Measurements from ENCODE around the gene NBEA.
"Not testable (repeated sequence)": the region's sequence is repeated elsewhere in the genome, so short reads cannot be mapped to it uniquely, and the experiment has no call there.

NBEA gene, protein sequence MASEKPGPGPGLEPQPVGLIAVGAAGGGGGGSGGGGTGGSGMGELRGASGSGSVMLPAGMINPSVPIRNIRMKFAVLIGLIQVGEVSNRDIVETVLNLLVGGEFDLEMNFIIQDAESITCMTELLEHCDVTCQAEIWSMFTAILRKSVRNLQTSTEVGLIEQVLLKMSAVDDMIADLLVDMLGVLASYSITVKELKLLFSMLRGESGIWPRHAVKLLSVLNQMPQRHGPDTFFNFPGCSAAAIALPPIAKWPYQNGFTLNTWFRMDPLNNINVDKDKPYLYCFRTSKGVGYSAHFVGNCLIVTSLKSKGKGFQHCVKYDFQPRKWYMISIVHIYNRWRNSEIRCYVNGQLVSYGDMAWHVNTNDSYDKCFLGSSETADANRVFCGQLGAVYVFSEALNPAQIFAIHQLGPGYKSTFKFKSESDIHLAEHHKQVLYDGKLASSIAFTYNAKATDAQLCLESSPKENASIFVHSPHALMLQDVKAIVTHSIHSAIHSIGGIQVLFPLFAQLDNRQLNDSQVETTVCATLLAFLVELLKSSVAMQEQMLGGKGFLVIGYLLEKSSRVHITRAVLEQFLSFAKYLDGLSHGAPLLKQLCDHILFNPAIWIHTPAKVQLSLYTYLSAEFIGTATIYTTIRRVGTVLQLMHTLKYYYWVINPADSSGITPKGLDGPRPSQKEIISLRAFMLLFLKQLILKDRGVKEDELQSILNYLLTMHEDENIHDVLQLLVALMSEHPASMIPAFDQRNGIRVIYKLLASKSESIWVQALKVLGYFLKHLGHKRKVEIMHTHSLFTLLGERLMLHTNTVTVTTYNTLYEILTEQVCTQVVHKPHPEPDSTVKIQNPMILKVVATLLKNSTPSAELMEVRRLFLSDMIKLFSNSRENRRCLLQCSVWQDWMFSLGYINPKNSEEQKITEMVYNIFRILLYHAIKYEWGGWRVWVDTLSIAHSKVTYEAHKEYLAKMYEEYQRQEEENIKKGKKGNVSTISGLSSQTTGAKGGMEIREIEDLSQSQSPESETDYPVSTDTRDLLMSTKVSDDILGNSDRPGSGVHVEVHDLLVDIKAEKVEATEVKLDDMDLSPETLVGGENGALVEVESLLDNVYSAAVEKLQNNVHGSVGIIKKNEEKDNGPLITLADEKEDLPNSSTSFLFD (N-terminal part only)

DNA sequence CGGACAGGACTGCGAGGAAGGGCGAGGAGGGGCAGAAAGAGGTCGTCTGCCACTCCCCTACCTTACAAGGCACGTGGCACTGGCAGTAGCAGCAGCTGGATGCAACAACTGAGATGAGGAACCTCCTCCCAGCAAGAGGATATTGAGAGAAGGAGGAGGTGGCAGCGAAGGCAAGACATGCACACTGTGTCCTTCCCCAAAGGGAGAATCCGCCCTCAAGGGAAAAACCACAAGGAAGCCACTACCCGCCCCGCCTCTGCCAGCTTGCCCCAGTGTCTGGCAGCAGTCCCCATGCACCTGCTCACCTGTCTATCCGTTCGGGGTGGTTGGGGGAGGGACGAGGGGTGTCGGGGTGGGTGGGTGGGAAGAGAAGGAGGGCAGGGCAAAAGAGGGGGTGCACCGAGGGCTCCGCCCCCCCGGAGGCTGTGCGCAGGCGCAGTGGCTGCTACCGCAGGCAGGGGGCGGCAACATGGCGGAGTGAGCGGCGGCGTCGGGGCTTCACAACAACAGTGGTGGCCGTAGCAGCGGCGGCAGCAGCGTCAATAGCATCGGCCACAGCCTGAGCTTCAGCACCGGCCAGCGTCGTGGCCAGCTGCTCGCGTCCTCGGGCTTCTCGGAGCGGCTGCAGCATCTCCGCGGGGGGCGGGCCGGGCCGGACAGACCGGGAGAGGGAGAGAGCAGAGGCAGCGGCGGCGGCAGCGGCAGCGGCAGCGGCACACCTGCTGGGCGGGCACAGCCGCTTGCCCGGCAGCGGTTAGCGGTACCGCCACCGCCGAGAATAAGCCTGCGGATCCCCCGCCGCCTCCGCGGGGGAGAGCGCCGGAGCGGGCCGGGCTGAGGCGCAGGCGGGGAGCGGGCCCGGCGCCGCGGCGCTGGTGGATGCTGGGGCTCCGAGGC, at the start of gene NBEA:
NBEA (plus strand) TSS at position 436 of the 897 bp plus-strand sequence. CDS start 551 bp downstream, outside the sequence.
- H3K4me1 Mint-ChIP-seq: peaks cover 11% of the 10 kb centered on the region
- H3K27me3 Mint-ChIP-seq: peaks cover 31% of the 10 kb centered on the region
- peak; percentile 40 for ATAC-seq (replicated peaks; ENCODE audit: extremely low read depth, poor library complexity, severe bottlenecking)
- peak; percentile 21 to 36 for DNase-seq (ENCODE audit: low spot score in 2 of 2)
- no peaks in the 10 kb centered on the region for H3K9me3 Mint-ChIP-seq
- H3K27ac Mint-ChIP-seq (ENCODE audit: low read depth): no peak within 1 kb of the TSS
- H3K4me3 Mint-ChIP-seq: peak within 1 kb of the TSS; percentile 73
- H3K36me3 Mint-ChIP-seq (ENCODE audit: insufficient read depth): no peaks in the 10 kb centered on the region

DNA sequence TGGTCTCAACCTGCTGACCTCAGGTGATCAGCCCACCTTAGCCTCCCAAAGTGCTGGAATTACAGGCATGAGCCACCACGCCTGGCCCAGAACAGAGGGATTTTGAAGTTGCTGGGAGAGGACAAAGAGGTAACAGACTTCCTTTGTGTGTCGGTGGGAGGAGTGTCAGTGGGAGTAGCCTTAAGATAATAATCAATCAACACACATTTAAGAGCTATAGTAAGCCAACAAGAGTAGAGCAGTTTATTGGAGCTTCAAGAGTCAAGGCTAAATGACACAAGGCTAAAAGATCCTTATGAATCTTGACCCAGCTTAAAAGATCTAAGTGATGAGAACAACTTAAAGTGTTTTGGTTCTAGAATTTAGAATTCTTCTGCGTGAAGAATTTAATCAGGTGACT, 47.3 kb upstream of the NBEA start:
- no peak overlapping the region for H3K27ac Mint-ChIP-seq (ENCODE audit: low read depth)

DNA sequence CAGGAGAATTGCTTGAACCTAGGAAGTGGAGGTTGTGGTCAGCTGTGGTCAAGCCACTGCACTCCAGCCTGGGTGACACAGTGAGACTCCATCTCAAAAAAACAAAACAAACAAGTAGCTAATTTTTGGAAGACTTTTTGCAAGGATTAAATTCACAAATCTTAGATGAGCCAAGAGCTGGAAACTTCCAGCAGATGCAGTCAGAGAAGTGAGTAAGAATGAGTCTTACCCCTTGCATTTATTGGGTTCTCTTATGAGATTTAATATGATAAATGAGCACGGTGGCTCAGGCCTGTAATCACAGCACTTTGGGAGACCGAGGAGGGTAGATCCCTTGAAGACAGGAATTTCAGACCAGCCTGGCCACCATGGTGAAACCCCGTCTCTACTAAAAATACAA, 44.9 kb upstream of the NBEA start:
- Mint-ChIP-seq H3K27ac (ENCODE audit: low read depth) (no peak overlapping the region), H3K4me1 (no peaks in the 10 kb centered on the region), H3K9me3 (peaks cover 9% of the 10 kb centered on the region), H3K4me3 (no peak overlapping the region), H3K36me3 (ENCODE audit: insufficient read depth) (peaks cover 2% of the 10 kb centered on the region), H3K27me3 (no peaks in the 10 kb centered on the region)
- no peak for DNase-seq (ENCODE audit: low spot score in 2 of 2)
- no peak for ATAC-seq (replicated peaks; ENCODE audit: extremely low read depth, poor library complexity, severe bottlenecking)

More for the DNA sequence above, 47.3 kb upstream of the NBEA start:
- Mint-ChIP-seq H3K9me3 (peaks cover 15% of the 10 kb centered on the region), H3K4me1 (no peaks in the 10 kb centered on the region), H3K36me3 (ENCODE audit: insufficient read depth) (peaks cover 2% of the 10 kb centered on the region), H3K4me3 (no peak overlapping the region), H3K27me3 (no peaks in the 10 kb centered on the region)
- ATAC-seq (replicated peaks; ENCODE audit: extremely low read depth, poor library complexity, severe bottlenecking) (no peak), DNase-seq (ENCODE audit: low spot score in 2 of 2) (no peak)

DNA sequence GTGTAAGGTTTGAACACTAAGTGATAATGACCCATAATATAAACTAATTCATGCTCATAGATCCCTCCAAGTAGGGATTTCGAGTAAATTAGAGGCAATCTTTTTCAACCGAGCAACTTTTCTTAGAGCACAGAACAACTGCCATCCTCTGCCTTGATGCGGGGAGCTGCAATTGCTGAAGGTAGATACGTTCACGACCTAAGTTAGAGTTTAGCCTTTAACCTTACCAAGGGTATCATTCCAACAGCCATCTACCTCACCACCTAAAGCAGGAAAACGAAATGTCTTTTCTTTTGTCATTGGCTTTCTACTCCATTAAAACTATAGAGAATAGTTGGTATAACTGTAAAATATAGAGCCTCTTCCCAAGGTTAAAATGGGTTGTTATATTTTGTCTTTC, 42.2 kb upstream of the NBEA start:
- peaks cover 8% of the 10 kb centered on the region for H3K9me3 Mint-ChIP-seq
- no peak for ATAC-seq (replicated peaks; ENCODE audit: extremely low read depth, poor library complexity, severe bottlenecking)

DNA sequence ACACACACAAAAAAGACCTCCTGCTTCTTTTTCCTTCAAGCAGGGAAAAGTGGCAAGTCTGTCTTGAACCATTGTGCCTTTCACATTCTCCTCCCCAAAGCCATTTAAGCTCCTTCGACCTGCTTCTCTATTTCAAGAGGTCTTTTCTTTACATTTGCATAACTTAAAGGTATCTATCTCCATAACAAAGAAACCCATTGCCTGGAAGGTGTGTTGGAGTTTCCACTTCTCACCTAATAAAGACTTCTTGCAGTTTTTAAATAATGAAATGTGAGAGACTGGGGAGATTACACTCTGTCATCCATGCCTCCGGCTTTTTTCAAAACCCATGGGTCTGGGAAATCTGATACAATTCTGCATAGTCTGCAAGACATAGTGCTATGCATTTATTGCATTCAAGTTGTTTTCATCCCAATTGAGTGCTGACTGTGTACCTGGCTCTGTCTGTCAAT, 41.8 kb upstream of the NBEA start:
- Mint-ChIP-seq H3K36me3 (ENCODE audit: insufficient read depth) (peaks cover 2% of the 10 kb centered on the region), H3K4me1 (no peaks in the 10 kb centered on the region), H3K27me3 (no peaks in the 10 kb centered on the region), H3K9me3 (peaks cover 9% of the 10 kb centered on the region), H3K27ac (ENCODE audit: low read depth) (no peak overlapping the region), H3K4me3 (no peak overlapping the region)
- ATAC-seq (replicated peaks; ENCODE audit: extremely low read depth, poor library complexity, severe bottlenecking): no peak
- DNase-seq (ENCODE audit: low spot score in 2 of 2): no peak

More for the DNA sequence above, 42.2 kb upstream of the NBEA start:
- Mint-ChIP-seq H3K36me3 (ENCODE audit: insufficient read depth) (peaks cover 2% of the 10 kb centered on the region), H3K4me3 (no peak overlapping the region), H3K27ac (ENCODE audit: low read depth) (no peak overlapping the region), H3K27me3 (no peaks in the 10 kb centered on the region), H3K4me1 (no peaks in the 10 kb centered on the region)
- DNase-seq (ENCODE audit: low spot score in 2 of 2): no peak

DNA sequence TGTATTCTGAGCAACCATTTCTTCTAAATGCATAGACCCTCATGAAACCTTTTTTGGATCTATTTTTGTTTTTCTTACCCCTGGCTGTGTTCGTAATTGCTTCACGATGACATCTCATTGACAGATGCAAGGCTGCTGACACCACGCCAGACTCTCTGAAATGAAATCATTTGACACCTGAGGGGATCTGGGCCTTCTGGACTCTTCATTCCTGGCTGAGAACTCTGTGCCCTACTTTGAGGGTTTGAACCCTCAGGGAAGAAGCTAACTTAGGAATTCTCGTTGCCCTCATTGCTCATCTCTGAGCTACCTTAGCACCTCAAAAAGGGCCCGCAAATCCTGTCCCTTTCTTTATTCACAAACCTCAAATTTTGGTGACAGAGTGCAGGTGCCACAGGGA, 40.5 kb upstream of the NBEA start:
- ATAC-seq (replicated peaks; ENCODE audit: extremely low read depth, poor library complexity, severe bottlenecking) (no peak), DNase-seq (ENCODE audit: low spot score in 2 of 2) (no peak)
- Mint-ChIP-seq H3K27me3 (no peaks in the 10 kb centered on the region), H3K27ac (ENCODE audit: low read depth) (no peak overlapping the region), H3K36me3 (ENCODE audit: insufficient read depth) (peaks cover 2% of the 10 kb centered on the region), H3K9me3 (peaks cover 9% of the 10 kb centered on the region), H3K4me1 (no peaks in the 10 kb centered on the region), H3K4me3 (no peak overlapping the region)

DNA sequence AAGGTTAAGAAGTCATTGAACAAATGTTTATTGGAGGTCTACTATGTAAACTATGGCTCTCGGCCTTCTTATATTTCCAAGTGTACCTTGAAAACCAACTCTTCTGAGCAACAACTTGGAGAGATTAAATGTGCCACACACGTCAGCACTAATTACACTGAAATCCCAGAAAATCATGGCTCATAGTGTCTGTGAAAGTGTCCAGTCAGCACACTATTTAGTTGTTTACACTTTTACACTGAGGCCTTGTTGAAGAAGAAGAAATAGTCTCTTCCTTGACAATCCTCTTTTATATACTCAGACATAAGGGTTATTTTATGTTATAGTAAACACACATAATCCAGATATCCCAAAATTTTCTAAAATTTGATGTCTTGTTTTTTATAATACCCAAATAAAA, 30.9 kb upstream of the NBEA start:
- Mint-ChIP-seq H3K4me1 (no peaks in the 10 kb centered on the region), H3K27me3 (no peaks in the 10 kb centered on the region), H3K9me3 (peaks cover 32% of the 10 kb centered on the region), H3K36me3 (ENCODE audit: insufficient read depth) (no peaks in the 10 kb centered on the region), H3K27ac (ENCODE audit: low read depth) (no peak overlapping the region), H3K4me3 (no peak overlapping the region)
- ATAC-seq (replicated peaks; ENCODE audit: extremely low read depth, poor library complexity, severe bottlenecking): no peak
- no peak for DNase-seq (ENCODE audit: low spot score in 2 of 2)

DNA sequence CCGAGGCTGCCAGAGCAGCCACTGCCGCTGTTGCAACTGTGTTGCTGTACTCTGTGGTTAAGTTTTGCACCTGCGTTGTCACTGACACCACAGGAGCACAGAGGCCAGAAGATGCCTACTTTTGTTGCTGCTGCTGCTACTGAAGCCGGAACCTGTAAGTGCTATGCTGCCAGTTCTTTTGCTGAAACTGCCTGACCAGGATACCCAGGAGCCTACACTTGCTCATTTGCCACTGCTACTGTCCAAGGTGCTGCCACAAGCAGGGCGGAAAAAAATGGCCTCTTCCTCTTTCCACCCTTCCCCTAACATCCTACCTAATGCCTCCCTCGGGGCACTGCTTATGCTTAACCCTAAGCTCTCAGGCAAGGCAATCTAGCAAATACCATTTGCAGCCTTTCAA, 29.0 kb upstream of the NBEA start:
- Mint-ChIP-seq H3K27ac (ENCODE audit: low read depth) (no peak overlapping the region), H3K27me3 (no peaks in the 10 kb centered on the region), H3K4me3 (no peak overlapping the region), H3K36me3 (ENCODE audit: insufficient read depth) (no peaks in the 10 kb centered on the region), H3K4me1 (no peaks in the 10 kb centered on the region), H3K9me3 (peaks cover 22% of the 10 kb centered on the region)
- ATAC-seq (replicated peaks; ENCODE audit: extremely low read depth, poor library complexity, severe bottlenecking) (no peak), DNase-seq (ENCODE audit: low spot score in 2 of 2) (no peak)

DNA sequence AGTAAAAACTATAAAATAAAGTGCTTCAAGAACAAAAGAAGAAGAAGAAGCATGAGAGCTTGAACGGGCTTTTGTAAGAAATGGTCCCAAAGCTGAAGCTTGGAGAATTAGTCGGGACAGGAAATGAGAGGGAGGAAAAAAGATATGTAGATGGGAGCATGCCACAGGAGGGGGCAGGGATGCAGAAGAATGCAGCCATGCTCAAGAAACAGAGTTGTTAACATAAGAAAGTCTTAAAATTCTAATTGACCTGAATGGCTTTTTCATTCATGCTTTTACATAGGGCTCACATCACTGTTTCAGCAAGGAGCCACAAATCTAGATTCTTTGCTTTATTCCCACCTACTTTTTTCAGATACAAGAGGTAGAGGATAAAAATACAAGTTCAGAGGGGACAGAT, 27.7 kb upstream of the NBEA start:
- no peak for ATAC-seq (replicated peaks; ENCODE audit: extremely low read depth, poor library complexity, severe bottlenecking)
- no peak for DNase-seq (ENCODE audit: low spot score in 2 of 2)
- Mint-ChIP-seq H3K4me3 (no peak overlapping the region), H3K9me3 (peaks cover 15% of the 10 kb centered on the region), H3K27ac (ENCODE audit: low read depth) (no peak overlapping the region), H3K36me3 (ENCODE audit: insufficient read depth) (no peaks in the 10 kb centered on the region), H3K4me1 (no peaks in the 10 kb centered on the region), H3K27me3 (no peaks in the 10 kb centered on the region)

DNA sequence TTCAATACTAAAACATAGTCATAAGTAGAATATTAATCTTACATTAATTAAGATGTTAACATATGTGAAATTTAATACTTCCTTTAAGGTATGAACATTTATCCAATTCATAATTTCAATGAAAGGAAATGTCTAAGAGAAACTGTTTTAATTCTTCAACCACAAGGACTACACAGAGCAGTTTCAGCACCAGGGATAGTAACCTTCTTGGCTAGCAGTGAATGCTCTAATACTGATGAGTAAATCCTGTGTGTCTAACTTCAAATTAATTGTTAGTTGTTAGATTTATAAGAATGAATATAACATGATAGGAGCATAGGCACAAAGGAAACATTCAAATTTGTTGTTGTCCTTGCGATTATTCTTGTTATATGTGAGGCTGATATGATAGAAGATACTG, 15.6 kb upstream of the NBEA start:
- no peaks in the 10 kb centered on the region for H3K27me3 Mint-ChIP-seq
- DNase-seq (ENCODE audit: low spot score in 2 of 2): no peak
- H3K4me3 Mint-ChIP-seq: no peak overlapping the region
- no peak for ATAC-seq (replicated peaks; ENCODE audit: extremely low read depth, poor library complexity, severe bottlenecking)
- H3K36me3 Mint-ChIP-seq (ENCODE audit: insufficient read depth): no peaks in the 10 kb centered on the region
- H3K27ac Mint-ChIP-seq (ENCODE audit: low read depth): no peak overlapping the region
- H3K4me1 Mint-ChIP-seq: no peaks in the 10 kb centered on the region
- H3K9me3 Mint-ChIP-seq: peaks cover 7% of the 10 kb centered on the region

DNA sequence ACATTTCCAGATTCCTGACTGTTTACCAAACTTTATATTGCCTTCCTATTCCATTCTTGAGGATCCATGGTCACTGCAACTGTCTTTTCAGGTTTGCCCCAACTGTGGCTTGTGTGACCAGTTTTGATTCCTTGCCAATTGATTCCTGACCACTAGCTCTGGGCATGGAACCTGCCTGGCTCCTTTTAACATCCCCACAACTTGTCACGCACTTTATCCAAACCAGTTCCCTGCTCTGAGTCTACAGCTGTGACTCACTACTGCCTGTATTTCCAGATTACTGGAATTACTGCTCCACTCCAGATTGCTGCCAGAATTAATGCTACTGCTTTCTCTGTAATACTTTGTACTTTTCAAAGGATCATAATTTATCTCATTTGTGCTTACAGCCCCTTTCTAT, 13.4 kb upstream of the NBEA start:
- not testable (repeated sequence) for H3K9me3 Mint-ChIP-seq; H3K27ac Mint-ChIP-seq (ENCODE audit: low read depth); DNase-seq (ENCODE audit: low spot score in 2 of 2); H3K36me3 Mint-ChIP-seq (ENCODE audit: insufficient read depth); H3K4me1 Mint-ChIP-seq; H3K27me3 Mint-ChIP-seq; H3K4me3 Mint-ChIP-seq; ATAC-seq (replicated peaks; ENCODE audit: extremely low read depth, poor library complexity, severe bottlenecking)

DNA sequence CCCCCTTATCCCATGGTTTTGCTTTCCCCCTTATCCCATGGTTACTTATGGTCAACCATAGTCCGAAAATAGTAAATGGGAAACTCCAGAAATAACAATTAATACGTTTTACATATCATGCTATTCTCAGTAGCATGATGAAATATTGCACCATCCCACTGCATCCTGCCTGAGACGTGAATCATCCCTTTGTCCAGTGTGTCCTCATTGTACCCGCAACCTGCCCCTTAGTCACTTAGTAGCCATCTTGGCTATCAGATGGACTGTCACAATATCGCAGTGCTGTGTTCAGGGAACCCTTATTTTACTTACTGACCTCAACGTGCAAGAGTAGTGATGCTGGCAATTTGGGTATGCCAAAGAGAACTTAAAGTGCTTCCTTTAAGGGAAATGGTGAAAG, 10.5 kb upstream of the NBEA start:
- Mint-ChIP-seq H3K9me3 (peaks cover 15% of the 10 kb centered on the region), H3K4me1 (no peaks in the 10 kb centered on the region), H3K27ac (ENCODE audit: low read depth) (no peak overlapping the region), H3K4me3 (no peak overlapping the region), H3K36me3 (ENCODE audit: insufficient read depth) (no peaks in the 10 kb centered on the region), H3K27me3 (no peaks in the 10 kb centered on the region)
- DNase-seq (ENCODE audit: low spot score in 2 of 2): no peak
- no peak for ATAC-seq (replicated peaks; ENCODE audit: extremely low read depth, poor library complexity, severe bottlenecking)

All from central memory CD8-positive, alpha-beta T cell (primary cell).